Activated naive CD4-positive, alpha-beta T cell treated with anti-CD3 and anti-CD28 coated beads, Interleukin-2, amount 50 U/mL, for 24 hours (primary cell): ENCODE measurements around the gene ETS1.
A peak's percentile ranks its signal among the peaks of the same experiment; 100 is the strongest.

ENCODE experiments used
- H3K27ac Mint-ChIP-seq: one replicate; pipeline ENCODE4 v1.8.0; 2021; ENCODE audit warnings: mild to moderate bottlenecking, mixed read lengths
- H3K27me3 Mint-ChIP-seq: one replicate; pipeline ENCODE4 v1.8.0; 2021; ENCODE audit warnings: mixed read lengths
- H3K36me3 Mint-ChIP-seq: one replicate; pipeline ENCODE4 v1.8.0; 2021; ENCODE audit warnings: mixed read lengths
- H3K4me1 Mint-ChIP-seq: one replicate; pipeline ENCODE4 v1.8.0; 2021; ENCODE audit warnings: mixed read lengths
- H3K4me3 Mint-ChIP-seq: one replicate; pipeline ENCODE4 v1.8.0; 2021; ENCODE audit warnings: mild to moderate bottlenecking, mixed read lengths
- H3K9me3 Mint-ChIP-seq: one replicate; pipeline ENCODE4 v1.8.0; 2021; ENCODE audit warnings: mixed read lengths

ETS1 gene

DNA sequence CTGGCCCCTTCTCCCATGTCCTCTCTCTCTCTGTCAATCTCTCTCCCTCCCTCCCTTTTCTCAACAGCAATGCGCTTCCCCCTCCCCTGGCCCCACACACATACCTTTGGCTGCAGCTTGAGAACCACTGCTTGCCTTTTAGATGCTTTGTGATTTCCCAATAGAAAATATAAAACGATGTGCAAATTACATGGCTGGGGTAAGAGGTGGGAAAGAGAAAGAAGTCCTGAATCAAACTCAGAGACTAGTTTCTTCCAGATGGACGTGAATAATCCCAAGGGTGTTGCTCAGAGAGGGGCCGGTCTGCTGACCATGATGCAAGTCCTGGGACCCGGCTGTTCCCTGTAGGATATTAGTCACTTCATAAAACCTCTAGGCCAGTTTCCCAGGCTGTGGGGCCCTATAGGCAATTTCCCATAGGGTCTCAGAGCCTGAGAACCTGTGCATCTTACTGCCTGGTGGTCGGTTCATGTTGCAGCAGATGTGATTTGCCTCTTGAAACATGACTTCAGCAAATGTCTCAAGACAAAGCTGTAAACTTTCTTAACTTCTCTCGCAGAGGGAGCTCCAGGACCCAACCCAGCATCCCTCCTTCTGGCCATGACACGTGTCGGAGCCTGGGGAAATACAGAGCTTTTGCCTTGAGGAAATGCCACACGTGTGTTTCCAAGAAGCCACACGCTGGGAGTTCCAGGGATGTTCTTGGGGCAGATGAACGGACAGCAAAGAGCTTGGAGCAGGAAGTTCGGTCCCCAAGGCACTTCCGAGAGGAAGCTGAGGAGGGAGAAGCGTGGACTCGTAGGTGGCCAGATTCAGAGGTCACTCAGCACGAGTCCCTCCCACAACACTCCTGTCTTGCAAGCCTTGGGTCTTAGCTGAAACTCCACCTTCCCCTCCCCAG is 34.5 kb upstream of the ETS1 start:
- Mint-ChIP-seq H3K27me3 (no peaks in the 10 kb centered on the region), H3K9me3 (no peaks in the 10 kb centered on the region), H3K4me1 (peaks cover 86% of the 10 kb centered on the region), H3K4me3 (no peak overlapping the region), H3K27ac (peak overlapping the region; percentile 32), H3K36me3 (no peaks in the 10 kb centered on the region)

DNA sequence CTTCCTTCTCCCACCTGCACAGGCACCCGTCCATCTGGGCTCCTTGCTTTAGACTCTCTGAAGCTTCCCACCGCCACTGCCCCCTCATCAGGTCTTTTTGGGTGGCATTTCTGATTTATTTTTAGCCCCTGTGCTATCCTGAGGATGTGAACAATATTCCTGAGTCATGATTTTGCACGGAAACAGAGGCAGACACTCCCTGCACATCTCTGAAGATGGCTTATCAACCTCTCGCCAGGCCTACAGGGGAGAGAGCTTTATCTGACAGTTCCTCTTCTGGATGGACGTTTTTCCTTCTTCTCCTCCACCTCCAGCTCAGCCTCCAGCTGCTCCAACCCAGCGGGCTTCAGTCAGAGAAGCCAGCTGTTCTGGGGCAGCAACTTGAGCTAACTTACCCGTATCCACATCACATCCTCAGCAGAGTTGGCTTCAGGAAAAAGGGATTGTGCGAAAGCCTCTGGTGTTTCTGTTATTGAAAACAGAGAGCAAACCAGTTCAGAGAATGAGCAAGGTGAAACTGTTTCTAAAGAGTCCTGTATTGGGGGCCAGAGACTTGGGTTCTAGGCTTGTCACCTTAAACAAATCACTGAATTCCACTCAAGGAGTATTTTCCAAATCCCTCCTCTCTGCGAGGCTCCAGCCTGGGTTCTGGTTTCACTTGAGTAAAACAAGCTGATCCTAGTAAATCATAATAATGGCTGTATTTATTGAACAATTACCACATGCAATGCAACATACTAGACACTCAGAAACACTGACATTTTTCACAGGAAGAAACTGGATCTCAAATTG is 33.1 kb upstream of the ETS1 start:
- Mint-ChIP-seq H3K27me3 (no peaks in the 10 kb centered on the region), H3K27ac (peak overlapping the region; percentile 91), H3K4me1 (peaks cover 72% of the 10 kb centered on the region), H3K36me3 (no peaks in the 10 kb centered on the region), H3K4me3 (no peak overlapping the region), H3K9me3 (no peaks in the 10 kb centered on the region)

DNA sequence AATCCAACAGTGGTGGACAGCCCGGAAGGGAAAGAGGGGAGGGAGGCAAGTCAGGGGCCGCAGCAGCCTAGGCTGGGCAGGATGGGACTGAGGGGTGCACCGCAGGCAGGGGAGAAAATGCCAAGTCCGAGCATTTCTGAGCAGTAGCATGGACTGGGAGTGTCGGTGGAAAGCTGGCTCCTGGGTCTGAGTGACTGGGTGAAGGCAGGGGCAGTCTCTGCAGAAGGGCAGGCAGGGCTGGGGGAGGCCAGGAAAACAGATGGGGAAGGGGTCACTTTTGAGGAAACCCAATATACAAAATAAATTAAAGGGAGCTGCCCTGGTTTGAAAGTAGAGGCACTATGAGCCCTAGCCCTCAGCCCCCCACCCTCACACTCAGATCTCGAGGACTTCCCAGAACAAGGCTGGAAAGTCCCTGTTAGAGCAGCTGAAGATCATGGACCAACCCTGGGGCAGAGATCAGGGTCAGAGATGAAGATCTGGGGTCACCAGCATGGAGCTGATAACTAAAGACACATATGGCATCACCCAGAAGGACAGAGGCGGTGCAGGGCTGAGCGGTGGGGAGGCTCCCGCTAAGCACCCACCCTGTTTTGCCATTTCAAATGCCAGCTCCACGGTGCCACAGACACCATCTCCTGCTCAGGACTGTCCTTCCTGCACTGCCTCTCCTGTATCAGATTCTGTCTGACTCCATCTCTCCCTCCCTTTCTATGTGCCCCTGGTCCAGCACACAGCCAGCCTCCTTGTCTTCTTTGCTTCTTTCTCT is 32.4 kb upstream of the ETS1 start:
- Mint-ChIP-seq H3K4me3 (no peak overlapping the region), H3K27me3 (no peaks in the 10 kb centered on the region), H3K9me3 (no peaks in the 10 kb centered on the region), H3K4me1 (peaks cover 72% of the 10 kb centered on the region), H3K27ac (peak overlapping the region; percentile 91), H3K36me3 (no peaks in the 10 kb centered on the region)

DNA sequence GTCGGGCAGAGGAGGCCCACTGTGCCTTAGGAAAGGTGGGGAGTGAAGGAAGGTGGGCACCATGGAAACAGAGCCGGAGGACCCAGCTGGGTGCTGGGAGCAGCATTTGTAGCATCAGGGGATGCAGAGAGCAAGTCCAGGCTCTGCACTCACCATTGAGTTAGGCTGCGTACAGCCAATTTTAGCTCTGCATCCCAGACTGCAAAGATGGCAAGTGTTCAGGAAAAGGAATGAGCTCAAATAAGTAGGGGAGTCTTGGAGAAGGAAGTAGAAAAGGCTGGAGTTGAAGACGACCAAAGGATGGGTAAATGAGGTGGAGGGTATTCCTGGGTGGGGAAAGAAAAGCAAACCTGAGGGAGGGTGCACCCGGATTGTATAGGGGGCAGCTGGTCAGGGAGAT is 31.6 kb upstream of the ETS1 start:
- no peaks in the 10 kb centered on the region for H3K27me3 Mint-ChIP-seq
- H3K4me3 Mint-ChIP-seq: no peak overlapping the region
- peak overlapping the region; percentile 61 for H3K27ac Mint-ChIP-seq
- H3K9me3 Mint-ChIP-seq: no peaks in the 10 kb centered on the region
- no peaks in the 10 kb centered on the region for H3K36me3 Mint-ChIP-seq
- H3K4me1 Mint-ChIP-seq: peaks cover 69% of the 10 kb centered on the region

DNA sequence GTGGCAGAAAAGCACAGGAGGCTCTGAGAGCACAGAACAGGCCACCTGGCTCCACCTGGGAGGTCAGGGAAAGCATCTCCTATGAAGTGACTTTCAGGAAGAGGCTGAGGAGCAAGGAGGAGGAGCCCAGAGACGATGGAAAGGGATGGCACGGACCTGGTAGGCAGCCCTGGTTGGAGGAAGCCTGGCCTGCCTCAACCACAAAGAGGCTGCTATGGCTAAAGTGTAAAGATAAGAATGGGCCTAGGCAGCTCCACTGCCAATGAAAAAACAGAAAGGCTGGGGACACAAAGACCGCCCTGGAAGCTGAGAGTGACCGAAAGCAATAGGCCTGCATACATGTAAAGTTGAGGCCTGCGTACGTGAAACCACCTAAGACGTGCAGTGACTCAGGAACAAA is 31.2 kb upstream of the ETS1 start:
- Mint-ChIP-seq H3K4me3 (no peak overlapping the region), H3K27me3 (no peaks in the 10 kb centered on the region), H3K9me3 (no peaks in the 10 kb centered on the region), H3K36me3 (no peaks in the 10 kb centered on the region), H3K4me1 (peaks cover 69% of the 10 kb centered on the region), H3K27ac (peak overlapping the region; percentile 61)

DNA sequence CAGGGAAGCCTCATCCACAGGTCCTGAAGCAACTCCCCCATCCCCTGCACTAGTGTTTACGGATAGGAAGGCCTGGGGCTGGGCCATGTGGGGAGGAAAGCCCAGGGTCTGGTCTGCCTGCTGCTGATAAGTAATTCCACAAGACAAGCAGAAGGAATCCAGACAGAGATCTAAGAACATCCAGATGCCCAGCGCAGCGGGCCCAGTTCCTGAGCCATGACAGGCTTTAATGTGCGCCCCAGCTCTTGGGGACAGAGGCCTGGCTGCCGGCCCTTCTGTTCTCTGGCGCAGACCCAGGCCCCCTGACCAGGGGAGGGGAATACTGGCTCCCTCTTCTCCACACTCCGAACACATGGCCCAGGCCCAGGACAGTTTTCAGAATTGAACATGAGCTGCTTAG is 28.8 kb upstream of the ETS1 start:
- no peak overlapping the region for H3K27ac Mint-ChIP-seq
- H3K9me3 Mint-ChIP-seq: no peaks in the 10 kb centered on the region
- no peak overlapping the region for H3K4me3 Mint-ChIP-seq
- no peaks in the 10 kb centered on the region for H3K27me3 Mint-ChIP-seq
- no peaks in the 10 kb centered on the region for H3K36me3 Mint-ChIP-seq
- H3K4me1 Mint-ChIP-seq: peaks cover 61% of the 10 kb centered on the region

DNA sequence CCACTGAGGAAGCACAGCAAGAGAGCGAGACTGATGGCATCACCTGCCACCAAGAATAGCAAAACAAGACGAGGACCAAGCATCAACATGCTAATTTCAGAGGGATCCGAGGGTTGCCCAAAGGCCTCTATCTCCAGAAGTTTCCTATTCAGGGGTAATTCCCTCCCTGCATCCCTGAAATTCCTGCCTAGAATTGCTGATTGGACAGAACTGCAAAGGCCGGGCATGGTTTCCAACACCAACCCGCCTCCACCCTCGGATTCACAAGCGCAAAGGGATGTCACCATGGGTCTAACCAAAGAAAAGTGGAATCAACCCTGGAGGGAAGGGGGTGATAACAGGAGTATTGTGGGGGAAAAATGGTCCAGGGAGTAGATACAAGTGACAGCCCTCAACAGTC is 28.3 kb upstream of the ETS1 start:
- H3K9me3 Mint-ChIP-seq: no peaks in the 10 kb centered on the region
- no peaks in the 10 kb centered on the region for H3K36me3 Mint-ChIP-seq
- no peak overlapping the region for H3K4me3 Mint-ChIP-seq
- no peaks in the 10 kb centered on the region for H3K27me3 Mint-ChIP-seq
- no peak overlapping the region for H3K27ac Mint-ChIP-seq
- H3K4me1 Mint-ChIP-seq: peaks cover 61% of the 10 kb centered on the region

DNA sequence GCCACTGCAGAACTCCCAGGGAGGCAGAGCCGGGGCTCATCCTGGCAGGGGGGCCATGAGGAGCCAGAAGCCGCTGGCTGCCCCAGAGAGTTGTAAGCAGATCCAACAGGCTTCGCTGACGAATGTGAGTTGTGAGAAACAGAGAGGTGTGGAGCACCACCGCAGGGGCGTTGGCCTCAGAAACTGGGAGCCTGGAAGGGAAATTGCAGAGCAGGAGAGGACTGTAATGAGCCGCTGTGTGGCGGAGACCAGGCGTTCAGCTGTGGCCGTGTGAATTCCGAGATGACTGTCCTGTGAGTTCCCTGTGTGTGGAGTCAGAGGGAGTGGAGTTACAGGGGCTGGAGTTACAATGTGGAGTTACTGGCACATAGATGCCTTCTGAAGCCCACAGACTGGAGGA is 27.7 kb upstream of the ETS1 start:
- Mint-ChIP-seq H3K27ac (peak overlapping the region; percentile 32), H3K27me3 (no peaks in the 10 kb centered on the region), H3K4me3 (no peak overlapping the region), H3K36me3 (no peaks in the 10 kb centered on the region), H3K4me1 (peaks cover 59% of the 10 kb centered on the region), H3K9me3 (no peaks in the 10 kb centered on the region)

DNA sequence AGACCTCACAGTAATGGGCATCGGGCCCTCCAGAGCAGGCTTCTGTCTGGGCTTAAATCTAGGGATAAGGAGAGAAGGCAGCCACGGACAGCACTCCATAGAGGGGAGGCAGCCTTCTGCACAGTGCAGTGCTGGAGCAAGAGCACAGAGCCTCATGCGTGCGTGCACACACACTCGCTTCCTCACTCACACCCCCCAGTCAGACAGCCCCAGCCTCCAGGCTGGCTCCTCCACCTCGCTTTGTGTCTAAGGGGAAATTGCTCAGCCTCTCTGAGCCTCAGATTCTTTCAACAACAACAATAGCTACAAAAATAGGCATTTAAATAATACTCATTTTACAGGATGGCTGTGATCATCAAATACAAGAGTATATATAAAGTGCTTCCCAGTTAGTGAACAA is 26.7 kb upstream of the ETS1 start:
- H3K27me3 Mint-ChIP-seq: no peaks in the 10 kb centered on the region
- peak overlapping the region; percentile 38 for H3K27ac Mint-ChIP-seq
- H3K4me3 Mint-ChIP-seq: no peak overlapping the region
- H3K9me3 Mint-ChIP-seq: no peaks in the 10 kb centered on the region
- peaks cover 59% of the 10 kb centered on the region for H3K4me1 Mint-ChIP-seq
- H3K36me3 Mint-ChIP-seq: no peaks in the 10 kb centered on the region

DNA sequence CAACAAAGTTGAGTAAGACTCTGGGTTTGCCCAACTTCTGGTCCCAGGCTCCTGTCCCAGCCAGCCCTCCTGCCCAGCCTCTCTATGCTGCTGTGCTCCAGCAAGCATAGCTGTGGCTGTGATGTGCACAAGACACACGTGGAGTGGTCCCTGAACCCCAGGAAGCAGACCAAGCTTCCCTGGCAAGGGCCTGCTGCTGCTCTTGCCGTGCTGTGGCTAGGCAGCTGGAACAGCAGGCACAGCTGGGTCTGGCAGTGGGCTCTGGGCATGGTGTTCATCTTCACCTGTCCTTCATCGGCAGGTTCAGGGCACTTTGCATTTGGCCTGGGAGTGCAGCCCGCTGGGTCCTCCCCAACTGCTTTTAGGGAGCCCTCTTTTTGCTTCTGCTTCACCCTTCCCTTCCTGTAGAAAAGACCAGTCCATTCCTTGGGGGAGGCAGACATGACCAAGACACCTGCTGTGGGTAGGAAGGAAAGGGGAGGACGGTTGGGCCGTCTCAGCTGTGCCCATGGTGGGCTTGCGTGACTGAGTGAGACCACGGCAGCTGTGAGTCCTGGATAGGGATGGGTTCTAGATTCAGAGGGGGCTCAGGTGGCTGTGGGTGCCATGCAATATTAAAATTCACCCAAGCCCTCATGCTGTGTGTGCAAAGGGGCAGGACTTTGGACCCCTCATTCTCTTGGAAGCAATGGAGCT is 26.1 kb upstream of the ETS1 start:
- Mint-ChIP-seq H3K36me3 (no peaks in the 10 kb centered on the region), H3K9me3 (no peaks in the 10 kb centered on the region), H3K4me1 (peaks cover 59% of the 10 kb centered on the region), H3K27me3 (no peaks in the 10 kb centered on the region), H3K4me3 (no peak overlapping the region), H3K27ac (peak overlapping the region; percentile 24)

DNA sequence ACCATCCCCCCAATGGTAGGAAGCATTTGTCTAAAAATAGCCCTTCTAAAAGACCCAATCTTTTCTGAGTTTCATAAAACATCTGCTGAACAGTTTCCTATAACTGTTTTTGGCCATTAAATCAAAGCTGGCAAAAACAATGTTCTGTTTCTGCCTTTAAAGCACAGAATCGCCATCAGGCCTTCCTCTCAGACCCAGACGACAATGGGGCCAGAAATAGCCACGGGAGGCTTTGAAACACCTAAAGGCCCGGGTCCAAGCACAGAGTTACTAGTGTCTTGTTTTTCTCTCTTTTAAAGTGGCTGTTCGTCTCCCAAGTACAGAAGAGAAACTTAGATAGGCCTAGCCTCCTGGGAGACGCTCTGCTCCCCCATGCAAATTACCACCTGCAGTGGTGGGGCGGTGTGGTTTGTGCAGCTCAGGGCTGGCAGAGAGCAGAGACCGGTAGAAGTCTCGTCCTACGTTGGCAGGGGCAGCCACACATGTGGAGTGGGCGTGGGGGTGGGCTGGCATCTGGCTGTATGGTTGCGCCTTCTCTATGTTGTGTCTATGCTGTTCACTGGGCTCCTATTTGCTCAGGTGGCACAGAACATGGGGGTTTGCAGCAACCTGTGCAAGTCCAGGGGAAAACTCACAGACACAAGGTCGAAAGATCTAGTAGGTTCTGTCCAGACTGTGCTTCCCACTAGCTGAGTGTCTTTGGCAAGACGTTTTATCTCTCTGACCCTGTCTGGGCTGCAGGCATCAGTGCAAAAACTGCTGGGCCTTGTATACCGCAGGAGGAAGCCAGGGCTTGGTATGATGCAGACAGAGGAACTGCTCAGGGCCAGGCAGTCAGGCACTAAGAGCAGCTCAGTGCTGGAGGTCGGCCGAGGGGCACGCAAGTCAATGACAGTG is 23.6 kb upstream of the ETS1 start:
- no peaks in the 10 kb centered on the region for H3K27me3 Mint-ChIP-seq
- peaks cover 71% of the 10 kb centered on the region for H3K4me1 Mint-ChIP-seq

DNA sequence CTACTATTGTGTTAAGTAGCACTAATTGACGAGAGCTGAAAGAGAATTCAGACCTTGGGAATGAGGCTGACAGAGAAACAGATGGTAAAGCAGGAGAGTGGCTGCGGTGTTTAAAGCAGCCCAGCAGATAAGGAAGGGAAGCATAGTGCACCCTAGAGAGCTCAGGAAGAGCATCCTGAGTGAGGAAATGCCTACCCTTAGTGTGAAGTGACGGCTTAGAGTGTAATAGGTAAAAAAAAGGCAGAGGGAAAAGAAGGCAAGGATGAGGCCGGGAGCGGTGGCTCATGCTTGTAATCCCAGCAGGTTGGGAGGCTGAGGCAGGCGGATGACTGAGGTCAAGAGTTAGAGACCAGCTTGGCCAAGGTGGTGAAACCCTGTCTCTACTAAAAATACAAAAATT is 22.4 kb upstream of the ETS1 start:
- H3K27me3 Mint-ChIP-seq: no peaks in the 10 kb centered on the region
- peak overlapping the region; percentile 85 for H3K4me3 Mint-ChIP-seq
- H3K9me3 Mint-ChIP-seq: no peaks in the 10 kb centered on the region
- no peaks in the 10 kb centered on the region for H3K36me3 Mint-ChIP-seq
- peak overlapping the region; percentile 98 for H3K27ac Mint-ChIP-seq
- peaks cover 73% of the 10 kb centered on the region for H3K4me1 Mint-ChIP-seq

More for the DNA sequence above, 23.6 kb upstream of the ETS1 start:
- Mint-ChIP-seq H3K4me3 (peak overlapping the region; percentile 83), H3K36me3 (no peaks in the 10 kb centered on the region), H3K9me3 (no peaks in the 10 kb centered on the region), H3K27ac (peak overlapping the region; percentile 99)

DNA sequence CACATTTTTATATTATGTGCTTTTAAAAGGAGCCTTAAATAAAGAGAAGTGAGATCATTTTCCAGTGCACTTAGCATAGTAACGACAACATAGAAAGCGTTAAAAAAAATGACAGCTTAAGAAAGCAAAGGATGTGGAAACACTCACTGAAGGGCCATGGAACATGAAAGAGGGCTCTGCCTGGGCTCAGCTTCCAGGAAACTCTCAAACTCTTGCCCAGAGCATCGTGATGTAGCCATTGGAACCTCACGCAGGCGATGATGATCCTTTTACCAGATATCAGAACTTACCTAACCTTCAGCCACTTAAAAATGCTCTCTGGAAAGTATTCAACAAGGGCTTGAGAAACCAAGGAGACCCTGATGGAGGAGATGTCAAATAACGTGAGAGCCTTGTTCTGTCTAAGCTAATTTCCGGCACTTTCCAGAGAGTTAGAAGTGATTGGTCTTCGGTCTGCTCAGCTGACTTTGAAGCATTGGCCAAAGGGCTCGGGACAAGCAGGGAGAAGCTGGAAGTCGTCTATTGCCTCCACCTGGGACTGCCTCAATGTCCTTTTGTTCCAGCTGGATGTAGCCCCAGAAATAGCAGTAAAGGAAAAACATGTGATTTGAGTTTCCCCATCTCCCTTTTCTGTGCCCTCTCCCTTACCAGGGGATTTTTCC is 21.5 kb upstream of the ETS1 start:
- Mint-ChIP-seq H3K27ac (peak overlapping the region; percentile 86), H3K4me1 (peaks cover 76% of the 10 kb centered on the region), H3K36me3 (no peaks in the 10 kb centered on the region), H3K4me3 (peak overlapping the region; percentile 68), H3K9me3 (no peaks in the 10 kb centered on the region), H3K27me3 (no peaks in the 10 kb centered on the region)

DNA sequence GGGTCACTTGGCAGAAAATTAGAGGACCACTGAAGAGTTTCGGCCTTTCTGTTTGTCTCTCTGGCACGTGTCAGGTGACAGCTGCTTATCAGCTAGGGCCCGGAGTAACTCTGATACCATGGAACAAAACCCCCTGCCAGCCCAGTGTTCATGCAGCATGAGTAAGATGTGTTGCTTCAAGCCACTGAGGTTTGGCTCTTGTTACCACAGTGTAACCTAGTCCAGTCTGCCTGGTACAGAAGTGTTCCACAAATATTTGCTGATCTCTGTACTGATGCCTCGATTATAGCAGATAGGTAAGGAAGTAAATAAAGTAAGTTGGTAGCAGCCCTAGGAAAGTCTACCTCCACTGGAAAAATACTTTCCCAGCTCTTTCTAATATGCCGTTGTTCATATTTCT is 20.5 kb upstream of the ETS1 start:
- H3K4me1 Mint-ChIP-seq: peaks cover 82% of the 10 kb centered on the region
- H3K4me3 Mint-ChIP-seq: peak overlapping the region; percentile 26
- no peaks in the 10 kb centered on the region for H3K36me3 Mint-ChIP-seq
- H3K27ac Mint-ChIP-seq: peak overlapping the region; percentile 17
- H3K9me3 Mint-ChIP-seq: no peaks in the 10 kb centered on the region
- H3K27me3 Mint-ChIP-seq: no peaks in the 10 kb centered on the region
